CD4-positive, alpha-beta T cell (primary cell): ENCODE results near the gene ANKRD63. TPM values are rescaled to one million over a fixed set of nuclear protein-coding genes. Genes with fewer than 3 reads are reported as not detected.

Experiments
- ATAC-seq: fragments of 200-7000 bp; cut with Tn5 transposase; one replicate; pipeline ENCODE4 v1.10.0; 2022; ENCODE audit warnings: mild to moderate bottlenecking; ENCODE audit not compliant: poor library complexity
- CTCF ChIA-PET: fragments of 350-600 bp; sonication (Branson Sonifier 250); formaldehyde crosslinking; loops from one replicate; lab custom pipeline; 2021; ENCODE audit warnings: antibody characterized with exemption, inconsistent platforms; lab: Charles Lee
- POLR2A ChIA-PET: fragments of 350-600 bp; sonication (Branson Sonifier 250); formaldehyde crosslinking; loops from one replicate; lab custom pipeline; 2021; ENCODE audit warnings: antibody characterized with exemption, inconsistent platforms; lab: Charles Lee
- DNase-seq, 14 experiments: peaks; one replicate each; pipeline ENCODE4 v3.0.0-alpha.2; 2013 to 2020; ENCODE audit warnings: mixed read lengths in 2 of 14
- H3K27ac ChIP-seq, 2 donors: one replicate each; pipeline versions ENCODE4 v1.5.1 to v1.7.0; 2013; ENCODE audit warnings: low read length in 2 of 2, low read depth in 1 of 2, mild to moderate bottlenecking in 1 of 2
- H3K27me3 ChIP-seq, 2 experiments: 1 replicate in 1 of 2; 2 replicates in 1 of 2; pipeline versions ENCODE4 v1.6.1 to v1.7.0; 2013; ENCODE audit warnings: low read length in 2 of 2, control low read depth in 1 of 2, mild to moderate bottlenecking in 1 of 2, moderate library complexity in 1 of 2; ENCODE audit not compliant: insufficient read depth in 2 of 2, control insufficient read depth in 1 of 2
- H3K36me3 ChIP-seq: one replicate; pipeline ENCODE4 v1.6.1; 2013; ENCODE audit warnings: low read length, control low read depth; ENCODE audit not compliant: insufficient read depth
- H3K4me1 ChIP-seq: one replicate; pipeline ENCODE4 v1.6.1; 2013; ENCODE audit warnings: low read length, control low read depth; ENCODE audit not compliant: insufficient read depth
- H3K4me3 ChIP-seq: one replicate; pipeline ENCODE4 v1.5.1; 2013; ENCODE audit warnings: mild to moderate bottlenecking, low read length, moderate library complexity
- H3K9me3 ChIP-seq, 2 experiments: 1 replicate in 1 of 2; 2 replicates in 1 of 2; pipeline versions ENCODE4 v1.6.1 to v1.7.0; 2013; ENCODE audit warnings: low read length in 2 of 2, mild to moderate bottlenecking in 2 of 2, control low read depth in 1 of 2, moderate library complexity in 1 of 2; ENCODE audit not compliant: control insufficient read depth in 1 of 2, insufficient read depth in 1 of 2
- H3K27ac Mint-ChIP-seq: one replicate; pipeline ENCODE4 v1.8.0; 2020; ENCODE audit warnings: mixed read lengths
- H3K27me3 Mint-ChIP-seq: one replicate; pipeline ENCODE4 v1.8.0; 2021; ENCODE audit warnings: mixed read lengths
- H3K36me3 Mint-ChIP-seq: one replicate; pipeline ENCODE4 v1.8.0; 2021; ENCODE audit warnings: low read depth, mixed read lengths
- H3K4me1 Mint-ChIP-seq: one replicate; pipeline ENCODE4 v1.8.0; 2021; ENCODE audit warnings: low read depth, mixed read lengths
- H3K4me3 Mint-ChIP-seq: one replicate; pipeline ENCODE4 v1.8.0; 2020; ENCODE audit warnings: mild to moderate bottlenecking, mixed read lengths
- H3K9me3 Mint-ChIP-seq: one replicate; pipeline ENCODE4 v1.8.0; 2020; ENCODE audit warnings: mixed read lengths
- CTCF ChIP-seq: fragments of 200-600 bp; IDR thresholded peaks from one replicate; pipeline ENCODE4 v1.8.0; 2022; ENCODE audit warnings: antibody characterized with exemption, mild to moderate bottlenecking
- intact Hi-C, 2 experiments: fragments of 100-400 bp; cut with DNase I in 1 of 2; cut with micrococcal nuclease in 1 of 2; formaldehyde crosslinking; loops; one replicate each; pipeline versions ENCODE4 v1.15.1 to v1.9.0; 2023 to 2025; cut with DNase I, micrococcal nuclease
- total RNA-seq, 174 experiments: library from RNA in 2 of 174; stranded (reverse) in 2 of 174; gene quantifications; one replicate each; pipeline ENCODE4 v1.2.3 and lab custom pipeline; 2021 to 2026

ANKRD63 gene
- total RNA-seq, 2 experiments from 2014 or later = not detected

GRCh38 chr15:40305281-40305680 lies 22.4 kb upstream of the ANKRD63 start:
- ATAC-seq = no peak
- Mint-ChIP-seq H3K27me3 (no peaks in the 10 kb centered on the region), H3K4me1 (peaks cover 52% of the 10 kb centered on the region), H3K36me3 (peaks cover 61% of the 10 kb centered on the region), H3K9me3 (no peaks in the 10 kb centered on the region), H3K27ac (no peak overlapping the region), H3K4me3 (peak overlapping the region; percentile 96)
- H3K4me3 ChIP-seq = no peak overlapping the region
- DNase-seq = no peak
- ChIA-PET POLR2A (interaction anchor here (0.6 to 4.6 kb wide), 3 partner anchors 12 to 23 kb away, joined by 4 to 28 read pairs (median 4); partner anchors contain the start of gene ANKRD63), CTCF (interaction anchor here (1.2 kb wide), 1 partner anchor 18 kb away, joined by 3 read pairs; no protein-coding TSS in a partner anchor)
- H3K27ac ChIP-seq = no peak overlapping the region
- intact Hi-C loops = no loop called here
- H3K4me1 ChIP-seq = peaks cover 52% of the 10 kb centered on the region
- H3K36me3 ChIP-seq = peaks cover 42% of the 10 kb centered on the region
- H3K9me3 ChIP-seq = peaks cover 6% of the 10 kb centered on the region in 2 experiments
- no peak for TF ChIP-seq CTCF
- H3K27me3 ChIP-seq = no peaks in the 10 kb centered on the region

- Histone ChIP-seq H3K4me3 (no peak overlapping the region), H3K36me3 (peaks cover 54% of the 10 kb centered on the region), H3K9me3 (peaks cover 6% of the 10 kb centered on the region in 2 experiments), H3K4me1 (peaks cover 35% of the 10 kb centered on the region), H3K27ac (no peak overlapping the region), H3K27me3 (no peaks in the 10 kb centered on the region)
- ChIA-PET CTCF (no interaction called here), POLR2A (interaction anchor here (1.6 kb wide), 1 partner anchor 14 kb away, joined by 4 read pairs; no protein-coding TSS in a partner anchor)
- intact Hi-C loops = no loop called here
- no peak overlapping the region for H3K4me3 Mint-ChIP-seq
- no peak for DNase-seq
- H3K27ac Mint-ChIP-seq = no peak overlapping the region
- H3K27me3 Mint-ChIP-seq = no peaks in the 10 kb centered on the region
- no peak for ATAC-seq
- no peak for TF ChIP-seq CTCF
- peaks cover 74% of the 10 kb centered on the region for H3K36me3 Mint-ChIP-seq
- H3K4me1 Mint-ChIP-seq = peaks cover 35% of the 10 kb centered on the region
- H3K9me3 Mint-ChIP-seq = no peaks in the 10 kb centered on the region
Observed at GRCh38 chr15:40303576-40303975, 20.7 kb upstream of the ANKRD63 start.

GRCh38 chr15:40302981-40303380 lies 20.1 kb upstream of the ANKRD63 start:
- peaks cover 60% of the 10 kb centered on the region for H3K36me3 ChIP-seq

More at GRCh38 chr15:40302981-40303380, 20.1 kb upstream of the ANKRD63 start:
- no peak overlapping the region for H3K4me3 Mint-ChIP-seq
- no peaks in the 10 kb centered on the region for H3K27me3 Mint-ChIP-seq
- Histone ChIP-seq H3K4me3 (no peak overlapping the region), H3K9me3 (peaks cover 6% of the 10 kb centered on the region in 2 experiments), H3K4me1 (peaks cover 34% of the 10 kb centered on the region), H3K27me3 (no peaks in the 10 kb centered on the region), H3K27ac (no peak overlapping the region)
- H3K27ac Mint-ChIP-seq = no peak overlapping the region
- ChIA-PET POLR2A (interaction anchor here (1.6 kb wide), 1 partner anchor 13 kb away, joined by 4 read pairs; no protein-coding TSS in a partner anchor), CTCF (no interaction called here)
- H3K36me3 Mint-ChIP-seq = peaks cover 74% of the 10 kb centered on the region
- intact Hi-C loops = no loop called here
- H3K9me3 Mint-ChIP-seq = no peaks in the 10 kb centered on the region
- no peak for DNase-seq
- no peak for ATAC-seq
- peaks cover 31% of the 10 kb centered on the region for H3K4me1 Mint-ChIP-seq
- no peak for TF ChIP-seq CTCF
